Measurements from ENCODE around the gene NEO1.

NEO1 gene

GRCh38 chr15:73334086-73334485 is 281.8 kb downstream of the NEO1 start:
- Mint-ChIP-seq H3K4me3 (no peak overlapping the region), H3K4me1 (no peaks in the 10 kb centered on the region), H3K9me3 (no peaks in the 10 kb centered on the region), H3K27ac (ENCODE audit: low read depth) (no peak overlapping the region), H3K36me3 (ENCODE audit: insufficient read depth) (no peaks in the 10 kb centered on the region), H3K27me3 (peaks cover 6% of the 10 kb centered on the region)
- no peak for ATAC-seq (replicated peaks; ENCODE audit: extremely low read depth, poor library complexity, severe bottlenecking)
- no peak for DNase-seq (ENCODE audit: low spot score in 2 of 2)

- peaks cover 6% of the 10 kb centered on the region for H3K27me3 Mint-ChIP-seq
- no peaks in the 10 kb centered on the region for H3K9me3 Mint-ChIP-seq
- H3K36me3 Mint-ChIP-seq (ENCODE audit: insufficient read depth), result no peaks in the 10 kb centered on the region
- H3K4me1 Mint-ChIP-seq, result no peaks in the 10 kb centered on the region
- H3K4me3 Mint-ChIP-seq, result no peak overlapping the region
- ATAC-seq (replicated peaks; ENCODE audit: extremely low read depth, poor library complexity, severe bottlenecking), result no peak
- no peak for DNase-seq (ENCODE audit: low spot score in 2 of 2)
- H3K27ac Mint-ChIP-seq (ENCODE audit: low read depth), result no peak overlapping the region
Observed at GRCh38 chr15:73335026-73335425, 282.8 kb downstream of the NEO1 start.

- Mint-ChIP-seq H3K27me3 (peaks cover 6% of the 10 kb centered on the region), H3K9me3 (no peaks in the 10 kb centered on the region), H3K4me3 (no peak overlapping the region), H3K4me1 (no peaks in the 10 kb centered on the region), H3K36me3 (ENCODE audit: insufficient read depth) (no peaks in the 10 kb centered on the region), H3K27ac (ENCODE audit: low read depth) (no peak overlapping the region)
- no peak for ATAC-seq (replicated peaks; ENCODE audit: extremely low read depth, poor library complexity, severe bottlenecking)
- DNase-seq (ENCODE audit: low spot score in 2 of 2), result no peak
Observed at GRCh38 chr15:73335471-73335870, 283.2 kb downstream of the NEO1 start.

GRCh38 chr15:73336756-73337155 is 284.5 kb downstream of the NEO1 start:
- H3K27me3 Mint-ChIP-seq, result peaks cover 6% of the 10 kb centered on the region
- H3K9me3 Mint-ChIP-seq, result no peaks in the 10 kb centered on the region
- H3K4me1 Mint-ChIP-seq, result no peaks in the 10 kb centered on the region
- no peaks in the 10 kb centered on the region for H3K36me3 Mint-ChIP-seq (ENCODE audit: insufficient read depth)
- H3K27ac Mint-ChIP-seq (ENCODE audit: low read depth), result no peak overlapping the region
- no peak overlapping the region for H3K4me3 Mint-ChIP-seq
- ATAC-seq (replicated peaks; ENCODE audit: extremely low read depth, poor library complexity, severe bottlenecking) (no peak), DNase-seq (ENCODE audit: low spot score in 2 of 2) (no peak)

- no peaks in the 10 kb centered on the region for H3K4me1 Mint-ChIP-seq
- H3K27me3 Mint-ChIP-seq, result peaks cover 6% of the 10 kb centered on the region
- H3K27ac Mint-ChIP-seq (ENCODE audit: low read depth), result no peak overlapping the region
- no peak overlapping the region for H3K4me3 Mint-ChIP-seq
- DNase-seq (ENCODE audit: low spot score in 2 of 2), result no peak
- ATAC-seq (replicated peaks; ENCODE audit: extremely low read depth, poor library complexity, severe bottlenecking), result no peak
- H3K36me3 Mint-ChIP-seq (ENCODE audit: insufficient read depth), result no peaks in the 10 kb centered on the region
- H3K9me3 Mint-ChIP-seq, result no peaks in the 10 kb centered on the region
Observed at GRCh38 chr15:73337187-73337586, 284.9 kb downstream of the NEO1 start.

- ATAC-seq (replicated peaks; ENCODE audit: extremely low read depth, poor library complexity, severe bottlenecking) (no peak), DNase-seq (ENCODE audit: low spot score in 2 of 2) (no peak)
- peaks cover 15% of the 10 kb centered on the region for H3K27me3 Mint-ChIP-seq
- H3K4me3 Mint-ChIP-seq, result no peak overlapping the region
- no peaks in the 10 kb centered on the region for H3K36me3 Mint-ChIP-seq (ENCODE audit: insufficient read depth)
- H3K9me3 Mint-ChIP-seq, result no peaks in the 10 kb centered on the region
- no peak overlapping the region for H3K27ac Mint-ChIP-seq (ENCODE audit: low read depth)
- no peaks in the 10 kb centered on the region for H3K4me1 Mint-ChIP-seq
Observed at GRCh38 chr15:73338058-73338457, 285.8 kb downstream of the NEO1 start.

- Mint-ChIP-seq H3K4me3 (no peak overlapping the region), H3K9me3 (no peaks in the 10 kb centered on the region), H3K27ac (ENCODE audit: low read depth) (no peak overlapping the region), H3K36me3 (ENCODE audit: insufficient read depth) (no peaks in the 10 kb centered on the region), H3K27me3 (peaks cover 22% of the 10 kb centered on the region), H3K4me1 (no peaks in the 10 kb centered on the region)
- ATAC-seq (replicated peaks; ENCODE audit: extremely low read depth, poor library complexity, severe bottlenecking), result no peak
- no peak for DNase-seq (ENCODE audit: low spot score in 2 of 2)
Observed at GRCh38 chr15:73338606-73339374, 286.5 kb downstream of the NEO1 start.

- Mint-ChIP-seq H3K27me3 (peaks cover 26% of the 10 kb centered on the region), H3K4me1 (no peaks in the 10 kb centered on the region), H3K4me3 (no peak overlapping the region), H3K9me3 (no peaks in the 10 kb centered on the region), H3K36me3 (ENCODE audit: insufficient read depth) (no peaks in the 10 kb centered on the region), H3K27ac (ENCODE audit: low read depth) (no peak overlapping the region)
- DNase-seq (ENCODE audit: low spot score in 2 of 2) (no peak), ATAC-seq (replicated peaks; ENCODE audit: extremely low read depth, poor library complexity, severe bottlenecking) (no peak)
Observed at GRCh38 chr15:73340502-73341192, 288.4 kb downstream of the NEO1 start.

GRCh38 chr15:73341886-73342600 is 289.8 kb downstream of the NEO1 start:
- Mint-ChIP-seq H3K36me3 (ENCODE audit: insufficient read depth) (no peaks in the 10 kb centered on the region), H3K4me3 (no peak overlapping the region), H3K27ac (ENCODE audit: low read depth) (no peak overlapping the region), H3K4me1 (no peaks in the 10 kb centered on the region), H3K9me3 (no peaks in the 10 kb centered on the region), H3K27me3 (peaks cover 20% of the 10 kb centered on the region)
- no peak for ATAC-seq (replicated peaks; ENCODE audit: extremely low read depth, poor library complexity, severe bottlenecking)
- DNase-seq (ENCODE audit: low spot score in 2 of 2), result no peak

GRCh38 chr15:73344056-73344455 is 291.8 kb downstream of the NEO1 start:
- H3K27me3 Mint-ChIP-seq, result peaks cover 20% of the 10 kb centered on the region
- DNase-seq (ENCODE audit: low spot score in 2 of 2) (no peak), ATAC-seq (replicated peaks; ENCODE audit: extremely low read depth, poor library complexity, severe bottlenecking) (no peak)
- no peaks in the 10 kb centered on the region for H3K4me1 Mint-ChIP-seq
- H3K27ac Mint-ChIP-seq (ENCODE audit: low read depth), result no peak overlapping the region
- no peaks in the 10 kb centered on the region for H3K36me3 Mint-ChIP-seq (ENCODE audit: insufficient read depth)
- no peak overlapping the region for H3K4me3 Mint-ChIP-seq
- no peaks in the 10 kb centered on the region for H3K9me3 Mint-ChIP-seq

GRCh38 chr15:73345658-73346057 is 293.4 kb downstream of the NEO1 start:
- no peak for ATAC-seq (replicated peaks; ENCODE audit: extremely low read depth, poor library complexity, severe bottlenecking)
- H3K9me3 Mint-ChIP-seq, result no peaks in the 10 kb centered on the region
- H3K4me1 Mint-ChIP-seq, result no peaks in the 10 kb centered on the region
- peaks cover 20% of the 10 kb centered on the region for H3K27me3 Mint-ChIP-seq
- no peak overlapping the region for H3K27ac Mint-ChIP-seq (ENCODE audit: low read depth)
- no peaks in the 10 kb centered on the region for H3K36me3 Mint-ChIP-seq (ENCODE audit: insufficient read depth)
- H3K4me3 Mint-ChIP-seq, result no peak overlapping the region
- DNase-seq (ENCODE audit: low spot score in 2 of 2), result no peak

GRCh38 chr15:73346735-73347312 is 294.6 kb downstream of the NEO1 start:
- Mint-ChIP-seq H3K36me3 (ENCODE audit: insufficient read depth) (no peaks in the 10 kb centered on the region), H3K9me3 (no peaks in the 10 kb centered on the region), H3K27me3 (peaks cover 20% of the 10 kb centered on the region), H3K27ac (ENCODE audit: low read depth) (no peak overlapping the region), H3K4me1 (no peaks in the 10 kb centered on the region), H3K4me3 (no peak overlapping the region)
- DNase-seq (ENCODE audit: low spot score in 2 of 2), result peak; percentile 29 to 54
- no peak for ATAC-seq (replicated peaks; ENCODE audit: extremely low read depth, poor library complexity, severe bottlenecking)
